ENCODE data around the gene STARD5.

GRCh38 chr15:81309647-81310450, 14.1 kb downstream of the STARD5 start:
- TF ChIP-seq POLR2A (IDR thresholded peaks at IDR 0.05; ENCODE audit: extremely low read depth, insufficient read length): no peak
- no peak for TF ChIP-seq CTCF (IDR thresholded peaks at IDR 0.05; ENCODE audit: low read depth, low read length)
- no peak for TF ChIP-seq MYC (IDR thresholded peaks at IDR 0.05; ENCODE audit: low read depth, low read length)
- TF ChIP-seq MAX (IDR thresholded peaks at IDR 0.05; ENCODE audit: low read depth, low read length): no peak
